AG04450 (cell line): ENCODE results near the gene MON1A. TPM values are rescaled to one million over a fixed set of nuclear protein-coding genes. Genes with fewer than 3 reads are reported as not detected.
A peak's percentile ranks its signal among the peaks of the same experiment; 100 is the strongest.
"Not testable (repeated sequence)": the region's sequence is repeated elsewhere in the genome, so short reads cannot be mapped to it uniquely, and the experiment has no call there.

Source experiments
- CTCF ChIA-PET: fragments of 300-600, 350-600 bp; formaldehyde crosslinking; extraction: SDS; loops from one replicate; lab custom pipeline; 2022; ENCODE audit warnings: antibody characterized with exemption, inconsistent platforms; lab: Charles Lee
- POLR2A ChIA-PET: fragments of 350-600 bp; formaldehyde crosslinking; extraction: SDS; loops from one replicate; lab custom pipeline; 2021; ENCODE audit warnings: antibody characterized with exemption, inconsistent platforms; lab: Yijun Ruan, JAX
- DNase-seq: peaks from one replicate; pipeline ENCODE4 v3.0.0-alpha.2; 2011; ENCODE audit warnings: low read depth, low spot score
- H3K27ac ChIP-seq: one replicate; pipeline ENCODE4 v1.5.1; 2012; ENCODE audit warnings: low read depth, low read length, control low read depth
- H3K27me3 ChIP-seq: one replicate; pipeline ENCODE4 v1.6.0; 2012; ENCODE audit warnings: low read length; ENCODE audit not compliant: control insufficient read depth, insufficient read depth
- H3K4me3 ChIP-seq: 2 replicates; pipeline ENCODE4 v1.5.1; 2011; ENCODE audit warnings: mild to moderate bottlenecking, low read depth, low read length, control low read depth
- H3K9me3 ChIP-seq: 2 replicates; pipeline ENCODE4 v1.5.1; 2012; ENCODE audit warnings: low read length; ENCODE audit not compliant: control insufficient read depth, insufficient read depth
- polyA plus RNA-seq: library from polyadenylated mRNA; depleted of rRNA; stranded (reverse); fragments of >200 nt; gene quantifications from 2 replicates; pipeline ENCODE4 v1.2.3, GENCODE V29; 2011
- TF ChIP-seq, protein P1 (sequence below): IDR thresholded peaks from 2 replicates; pipeline ENCODE4 v1.5.1; 2011; ENCODE audit warnings: low read depth, low read length, control low read depth, inconsistent platforms

The MON1A gene
- polyA plus RNA-seq, 1 experiment, result 7.1 TPM

DNA sequence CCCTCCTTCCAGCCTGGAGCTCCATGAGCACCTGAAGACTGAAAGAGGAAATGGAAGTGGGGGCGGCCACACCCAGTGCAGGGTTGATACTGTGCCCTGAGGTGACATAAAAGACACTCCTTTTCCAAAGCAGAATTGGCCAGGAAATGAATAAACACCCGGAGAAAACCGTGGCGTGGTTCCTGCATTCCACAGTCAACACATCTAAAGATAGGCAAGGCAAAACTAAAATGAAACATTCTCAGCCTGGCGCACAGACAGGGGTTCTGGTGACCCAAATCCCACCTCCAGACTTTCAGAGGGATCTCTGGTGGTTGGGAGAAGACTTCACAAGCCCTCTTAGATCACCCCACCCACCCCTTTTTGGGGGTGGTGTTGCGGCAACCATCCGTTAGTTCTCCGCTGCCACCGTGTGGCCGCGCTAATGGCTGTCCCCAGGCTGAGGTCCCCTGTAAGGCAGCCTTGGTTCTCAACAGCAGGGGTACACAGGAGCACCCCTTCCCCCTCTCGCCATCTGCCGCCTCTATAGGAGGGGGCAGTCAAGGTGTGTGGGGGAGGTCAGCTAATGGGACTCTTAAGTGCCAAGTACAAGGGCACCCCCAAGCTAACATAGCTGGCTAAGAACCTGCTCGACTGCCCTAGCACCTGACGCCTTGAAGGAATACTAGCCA lies 23.4 kb downstream of the MON1A start:
- CTCF ChIA-PET, result interaction anchor here (0.7 to 2.0 kb wide), 4 partner anchors 57 to 105 kb away, joined by 3 to 10 read pairs (median 4); no protein-coding TSS in a partner anchor
- Histone ChIP-seq H3K4me3 (peak overlapping the region; percentile 8), H3K27me3 (no peaks in the 10 kb centered on the region), H3K9me3 (no peaks in the 10 kb centered on the region; the same call in 1 of the 2 replicates), H3K27ac (no peak overlapping the region)
- DNase-seq, result no peak
- TF ChIP-seq, protein P1, sequence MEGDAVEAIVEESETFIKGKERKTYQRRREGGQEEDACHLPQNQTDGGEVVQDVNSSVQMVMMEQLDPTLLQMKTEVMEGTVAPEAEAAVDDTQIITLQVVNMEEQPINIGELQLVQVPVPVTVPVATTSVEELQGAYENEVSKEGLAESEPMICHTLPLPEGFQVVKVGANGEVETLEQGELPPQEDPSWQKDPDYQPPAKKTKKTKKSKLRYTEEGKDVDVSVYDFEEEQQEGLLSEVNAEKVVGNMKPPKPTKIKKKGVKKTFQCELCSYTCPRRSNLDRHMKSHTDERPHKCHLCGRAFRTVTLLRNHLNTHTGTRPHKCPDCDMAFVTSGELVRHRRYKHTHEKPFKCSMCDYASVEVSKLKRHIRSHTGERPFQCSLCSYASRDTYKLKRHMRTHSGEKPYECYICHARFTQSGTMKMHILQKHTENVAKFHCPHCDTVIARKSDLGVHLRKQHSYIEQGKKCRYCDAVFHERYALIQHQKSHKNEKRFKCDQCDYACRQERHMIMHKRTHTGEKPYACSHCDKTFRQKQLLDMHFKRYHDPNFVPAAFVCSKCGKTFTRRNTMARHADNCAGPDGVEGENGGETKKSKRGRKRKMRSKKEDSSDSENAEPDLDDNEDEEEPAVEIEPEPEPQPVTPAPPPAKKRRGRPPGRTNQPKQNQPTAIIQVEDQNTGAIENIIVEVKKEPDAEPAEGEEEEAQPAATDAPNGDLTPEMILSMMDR, result peak; percentile 69
- POLR2A ChIA-PET, result no interaction called here

DNA sequence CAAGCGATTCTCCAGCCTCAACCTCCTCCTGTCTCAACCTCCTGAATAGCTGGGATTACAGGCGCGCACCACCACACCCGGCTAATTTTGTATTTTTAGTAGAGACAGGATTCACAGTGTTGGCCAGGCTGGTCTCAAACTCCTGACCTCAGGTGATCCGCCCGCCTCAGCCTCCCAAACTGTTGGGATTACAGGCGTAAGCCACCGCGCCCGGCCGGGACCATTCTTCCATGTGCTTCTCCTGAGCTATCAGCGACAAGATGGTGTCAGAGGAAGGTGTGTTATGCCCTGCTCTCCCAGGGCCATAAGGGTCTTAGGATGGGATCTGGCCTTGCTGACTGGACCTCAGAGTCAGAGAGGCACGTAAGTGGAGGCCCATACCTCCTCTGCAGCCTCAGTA lies 25.2 kb downstream of the MON1A start:
- H3K27me3 ChIP-seq, DNase-seq, CTCF ChIA-PET, H3K4me3 ChIP-seq, POLR2A ChIA-PET, H3K27ac ChIP-seq, H3K9me3 ChIP-seq: not testable (repeated sequence)

DNA sequence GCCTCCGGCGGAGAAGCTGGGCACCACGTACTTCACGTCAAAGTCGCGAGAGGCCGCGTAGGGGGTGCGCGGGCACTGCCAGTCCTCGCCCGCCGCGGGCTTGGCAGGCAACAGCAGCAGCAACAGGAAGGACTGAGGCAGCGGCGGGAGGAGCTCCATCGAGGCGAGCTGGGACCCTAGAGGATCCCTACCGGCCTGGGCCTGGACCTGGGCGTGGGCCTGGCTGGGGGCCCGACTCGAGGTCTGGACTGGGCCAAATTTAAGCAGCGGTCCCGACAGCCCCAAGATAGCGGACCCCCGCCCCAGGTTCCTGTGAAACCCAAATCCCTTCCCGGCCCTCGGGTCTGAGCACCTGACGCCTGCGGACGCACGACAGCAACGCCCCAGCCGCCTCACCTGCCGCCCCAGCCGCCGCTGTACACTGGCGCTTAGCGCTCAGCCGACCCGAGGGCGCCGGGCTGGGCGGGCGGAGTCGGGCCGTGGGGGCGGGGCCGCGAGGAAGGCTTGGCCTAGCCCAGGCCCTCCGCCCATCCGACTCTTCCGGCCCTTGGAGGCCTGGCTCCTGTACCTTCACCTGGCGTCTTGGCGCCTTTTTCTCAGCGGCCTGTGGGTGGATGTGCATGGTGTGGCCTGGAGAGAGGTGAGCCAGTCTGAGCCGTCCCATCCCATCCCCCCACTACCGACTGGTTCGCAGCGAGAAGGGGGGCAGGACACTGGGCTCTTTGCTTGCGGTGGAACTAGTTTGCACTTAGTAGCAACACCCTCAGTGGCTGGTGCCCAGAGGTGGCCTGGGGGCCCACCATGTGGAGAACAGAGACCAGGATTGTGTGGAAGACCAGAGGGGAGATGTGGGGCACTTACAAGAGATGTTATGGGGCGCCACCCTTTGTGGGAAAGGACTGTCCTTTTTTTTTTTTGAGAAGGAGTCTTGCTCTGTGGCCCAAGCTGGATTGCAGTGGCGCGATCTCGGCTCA lies 25.9 kb downstream of the MON1A start, which contains the start of gene MST1R:
MST1R (minus strand) TSS at position 423 of the 974 bp plus-strand sequence; CDS start at position 159, 264 bp downstream.
- Histone ChIP-seq H3K27ac (no peak within 1 kb of the TSS), H3K4me3 (peak within 1 kb of the TSS; percentile 29), H3K27me3 (no peaks in the 10 kb centered on the region), H3K9me3 (no peaks in the 10 kb centered on the region; the same call in 1 of the 2 replicates)
- TF ChIP-seq, protein P1, result no peak
- ChIA-PET CTCF (interaction anchor here (0.6 kb wide), 1 partner anchor 65 kb away, joined by 3 read pairs; no protein-coding TSS in a partner anchor), POLR2A (no interaction called here)
- DNase-seq, result no peak

DNA sequence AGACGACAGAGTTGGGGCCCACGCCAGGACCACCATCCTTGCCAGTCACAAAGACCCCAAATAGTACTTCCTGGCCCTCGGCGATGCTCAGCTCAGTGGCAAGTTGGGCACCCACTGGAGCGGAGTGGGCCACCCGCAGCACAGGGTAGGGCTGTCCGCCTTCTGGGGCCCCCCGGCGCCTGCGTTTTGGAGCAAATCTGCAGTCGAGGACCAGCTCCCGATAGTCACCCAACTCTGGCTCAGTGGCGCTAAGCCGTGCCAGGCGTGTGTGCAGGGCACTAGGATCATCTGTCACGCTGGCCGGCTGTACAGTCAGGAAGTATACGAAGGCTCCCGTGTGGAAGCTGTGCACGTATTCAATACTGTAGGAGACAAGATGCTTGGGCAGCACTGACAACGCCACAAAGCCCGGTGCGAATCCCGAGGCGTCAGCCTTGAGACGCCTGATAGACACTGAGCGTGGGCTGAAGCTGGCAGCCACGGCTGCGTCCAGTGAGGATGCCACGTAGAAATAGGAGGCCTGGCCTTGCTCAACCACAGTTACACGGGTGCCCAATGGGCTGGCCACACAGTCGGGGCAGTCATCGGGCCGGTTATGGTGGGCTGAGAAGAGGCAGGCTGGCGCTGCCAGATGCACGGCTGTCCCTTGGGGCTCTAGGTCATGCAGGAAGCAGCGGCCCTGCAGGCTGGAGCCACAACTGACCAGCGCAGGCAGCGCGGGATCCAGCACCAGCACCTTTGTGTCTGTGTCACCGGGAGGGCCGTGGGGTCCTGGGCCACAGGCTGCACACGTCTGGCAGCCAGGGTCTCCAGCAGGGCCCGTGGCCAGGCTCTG lies 26.9 kb downstream of the MON1A start:
- ChIA-PET POLR2A (interaction anchor here (1.1 kb wide), 1 partner anchor 45 kb away, joined by 6 read pairs; no protein-coding TSS in a partner anchor), CTCF (interaction anchor here (0.7 to 1.5 kb wide), 3 partner anchors 11 to 67 kb away, joined by 3 to 4 read pairs (median 3); no protein-coding TSS in a partner anchor)
- H3K27ac ChIP-seq, result no peak overlapping the region
- H3K9me3 ChIP-seq, result no peaks in the 10 kb centered on the region; the same call in 1 of the 2 replicates
- no peak for DNase-seq
- H3K27me3 ChIP-seq, result no peaks in the 10 kb centered on the region
- TF ChIP-seq, protein P1, result no peak
- no peak overlapping the region for H3K4me3 ChIP-seq
